Left ventricle myocardium inferior (tissue), 1 donor: ENCODE results near the gene UGT1A4. TPM values are rescaled to one million over a fixed set of nuclear protein-coding genes. Genes with fewer than 3 reads are reported as not detected.

ENCODE experiments used
- DNase-seq: peaks from one replicate; pipeline ENCODE4 v3.0.0-alpha.2; 2020
- H3K27ac ChIP-seq: fragments of 200-600 bp; replicated peaks from 2 replicates; pipeline ENCODE4 v1.8.0; 2021
- H3K27me3 ChIP-seq: fragments of 200-600 bp; 2 replicates; pipeline ENCODE4 v1.8.0; 2021; ENCODE audit warnings: low read depth
- H3K36me3 ChIP-seq: fragments of 200-600 bp; 2 replicates; pipeline ENCODE4 v1.8.0; 2021
- H3K4me1 ChIP-seq: fragments of 200-600 bp; 2 replicates; pipeline ENCODE4 v1.8.0; 2021
- H3K4me3 ChIP-seq: fragments of 200-600 bp; 2 replicates; pipeline ENCODE4 v1.8.0; 2021; ENCODE audit warnings: mild to moderate bottlenecking, moderate library complexity
- H3K9me3 ChIP-seq: fragments of 200-600 bp; replicated peaks from 2 replicates; pipeline ENCODE4 v1.8.0; 2021
- intact Hi-C: fragments of 100-400 bp; cut with micrococcal nuclease; formaldehyde crosslinking; loops from one replicate; pipeline ENCODE4 v1.11.0; 2022
- total RNA-seq: library from RNA; stranded (reverse); fragmentation: NEBNext Ultra II Directional; extraction: Animal tissue kit (Norgen Biotek cat#: 25700); gene quantifications from one replicate; pipeline ENCODE4 v1.2.1, GENCODE V29; 2021
- TF ChIP-seq, protein P1 (sequence below): fragments of 200-600 bp; IDR thresholded peaks from 2 replicates; pipeline ENCODE4 v1.8.0; 2021; ENCODE audit warnings: antibody characterized with exemption, mild to moderate bottlenecking, borderline replicate concordance
- donor health status: DM: no; HTN: yes; CAD: no; lungs with severe emphysema.

Gene UGT1A4
- total RNA-seq, 1 donor from 2014 or later = not detected

- H3K9me3 ChIP-seq = no peaks in the 10 kb centered on the region
- intact Hi-C loops = no loop called here
- H3K27me3 ChIP-seq = peaks cover 73% of the 10 kb centered on the region
- no peaks in the 10 kb centered on the region for H3K4me1 ChIP-seq
- TF ChIP-seq, protein P1, sequence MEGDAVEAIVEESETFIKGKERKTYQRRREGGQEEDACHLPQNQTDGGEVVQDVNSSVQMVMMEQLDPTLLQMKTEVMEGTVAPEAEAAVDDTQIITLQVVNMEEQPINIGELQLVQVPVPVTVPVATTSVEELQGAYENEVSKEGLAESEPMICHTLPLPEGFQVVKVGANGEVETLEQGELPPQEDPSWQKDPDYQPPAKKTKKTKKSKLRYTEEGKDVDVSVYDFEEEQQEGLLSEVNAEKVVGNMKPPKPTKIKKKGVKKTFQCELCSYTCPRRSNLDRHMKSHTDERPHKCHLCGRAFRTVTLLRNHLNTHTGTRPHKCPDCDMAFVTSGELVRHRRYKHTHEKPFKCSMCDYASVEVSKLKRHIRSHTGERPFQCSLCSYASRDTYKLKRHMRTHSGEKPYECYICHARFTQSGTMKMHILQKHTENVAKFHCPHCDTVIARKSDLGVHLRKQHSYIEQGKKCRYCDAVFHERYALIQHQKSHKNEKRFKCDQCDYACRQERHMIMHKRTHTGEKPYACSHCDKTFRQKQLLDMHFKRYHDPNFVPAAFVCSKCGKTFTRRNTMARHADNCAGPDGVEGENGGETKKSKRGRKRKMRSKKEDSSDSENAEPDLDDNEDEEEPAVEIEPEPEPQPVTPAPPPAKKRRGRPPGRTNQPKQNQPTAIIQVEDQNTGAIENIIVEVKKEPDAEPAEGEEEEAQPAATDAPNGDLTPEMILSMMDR = no peak
- no peak overlapping the region for H3K4me3 ChIP-seq
- DNase-seq = no peak
- no peak overlapping the region for H3K27ac ChIP-seq
- no peaks in the 10 kb centered on the region for H3K36me3 ChIP-seq
Observed at GRCh38 chr2:233764761-233765160, 46.2 kb downstream of the UGT1A4 start.

- Histone ChIP-seq H3K4me3 (no peak overlapping the region), H3K9me3 (no peaks in the 10 kb centered on the region), H3K27ac (no peak overlapping the region), H3K4me1 (no peaks in the 10 kb centered on the region), H3K27me3 (peaks cover 71% of the 10 kb centered on the region), H3K36me3 (no peaks in the 10 kb centered on the region)
- intact Hi-C loops = no loop called here
- TF ChIP-seq, protein P1 = no peak
- DNase-seq = no peak
Observed at GRCh38 chr2:233766416-233766815, 47.9 kb downstream of the UGT1A4 start.

DNA sequence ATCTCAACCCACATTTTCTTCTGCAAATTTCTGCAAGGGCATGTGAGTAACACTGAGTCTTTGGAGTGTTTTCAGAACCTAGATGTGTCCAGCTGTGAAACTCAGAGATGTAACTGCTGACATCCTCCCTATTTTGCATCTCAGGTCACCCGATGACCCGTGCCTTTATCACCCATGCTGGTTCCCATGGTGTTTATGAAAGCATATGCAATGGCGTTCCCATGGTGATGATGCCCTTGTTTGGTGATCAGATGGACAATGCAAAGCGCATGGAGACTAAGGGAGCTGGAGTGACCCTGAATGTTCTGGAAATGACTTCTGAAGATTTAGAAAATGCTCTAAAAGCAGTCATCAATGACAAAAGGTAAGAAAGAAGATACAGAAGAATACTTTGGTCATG lies 49.5 kb downstream of the UGT1A4 start:
- Histone ChIP-seq H3K4me3 (no peak overlapping the region), H3K9me3 (no peaks in the 10 kb centered on the region), H3K27ac (no peak overlapping the region), H3K36me3 (no peaks in the 10 kb centered on the region), H3K4me1 (no peaks in the 10 kb centered on the region), H3K27me3 (peaks cover 65% of the 10 kb centered on the region)
- intact Hi-C loops = no loop called here
- TF ChIP-seq, protein P1 = no peak
- no peak for DNase-seq

- H3K4me1 ChIP-seq = no peaks in the 10 kb centered on the region
- no peaks in the 10 kb centered on the region for H3K9me3 ChIP-seq
- H3K27me3 ChIP-seq = peaks cover 63% of the 10 kb centered on the region
- intact Hi-C loops = no loop called here
- TF ChIP-seq, protein P1 = no peak
- H3K36me3 ChIP-seq = no peaks in the 10 kb centered on the region
- no peak for DNase-seq
- no peak overlapping the region for H3K27ac ChIP-seq
- no peak overlapping the region for H3K4me3 ChIP-seq
Observed at GRCh38 chr2:233769260-233769659, 50.7 kb downstream of the UGT1A4 start.

GRCh38 chr2:233772153-233772552 lies 53.6 kb downstream of the UGT1A4 start:
- intact Hi-C loops = no loop called here

More at GRCh38 chr2:233772153-233772552, 53.6 kb downstream of the UGT1A4 start:
- H3K27ac ChIP-seq = no peak overlapping the region
- no peaks in the 10 kb centered on the region for H3K4me1 ChIP-seq
- no peaks in the 10 kb centered on the region for H3K36me3 ChIP-seq
- H3K4me3 ChIP-seq = no peak overlapping the region
- no peak for DNase-seq
- H3K9me3 ChIP-seq = peaks cover 15% of the 10 kb centered on the region
- TF ChIP-seq, protein P1 = no peak
- H3K27me3 ChIP-seq = peaks cover 37% of the 10 kb centered on the region
